Measurements from ENCODE around the gene AKAP13.

DNA sequence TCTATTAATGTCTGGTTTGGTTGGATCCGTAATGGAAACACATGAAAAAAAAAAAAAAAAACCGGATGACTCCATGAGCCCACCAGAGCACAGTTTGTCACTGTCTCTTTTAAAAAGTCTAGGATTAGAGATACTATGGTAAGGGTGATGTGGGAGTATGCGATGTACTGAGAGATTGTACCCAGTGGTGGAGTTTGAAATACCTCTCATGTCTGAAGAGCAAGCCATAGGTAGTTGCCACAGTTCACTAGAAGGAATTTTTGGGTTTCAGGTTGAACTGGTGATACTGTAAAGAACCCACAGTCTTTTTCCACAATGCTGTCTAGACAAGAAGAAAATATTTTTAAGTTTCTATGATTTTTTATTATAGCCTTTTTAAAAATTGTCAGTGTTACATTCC, 281.5 kb downstream of the AKAP13 start:
- TF ChIP-seq POLR2A (IDR thresholded peaks at IDR 0.05), result no peak
- TF ChIP-seq, protein P1, sequence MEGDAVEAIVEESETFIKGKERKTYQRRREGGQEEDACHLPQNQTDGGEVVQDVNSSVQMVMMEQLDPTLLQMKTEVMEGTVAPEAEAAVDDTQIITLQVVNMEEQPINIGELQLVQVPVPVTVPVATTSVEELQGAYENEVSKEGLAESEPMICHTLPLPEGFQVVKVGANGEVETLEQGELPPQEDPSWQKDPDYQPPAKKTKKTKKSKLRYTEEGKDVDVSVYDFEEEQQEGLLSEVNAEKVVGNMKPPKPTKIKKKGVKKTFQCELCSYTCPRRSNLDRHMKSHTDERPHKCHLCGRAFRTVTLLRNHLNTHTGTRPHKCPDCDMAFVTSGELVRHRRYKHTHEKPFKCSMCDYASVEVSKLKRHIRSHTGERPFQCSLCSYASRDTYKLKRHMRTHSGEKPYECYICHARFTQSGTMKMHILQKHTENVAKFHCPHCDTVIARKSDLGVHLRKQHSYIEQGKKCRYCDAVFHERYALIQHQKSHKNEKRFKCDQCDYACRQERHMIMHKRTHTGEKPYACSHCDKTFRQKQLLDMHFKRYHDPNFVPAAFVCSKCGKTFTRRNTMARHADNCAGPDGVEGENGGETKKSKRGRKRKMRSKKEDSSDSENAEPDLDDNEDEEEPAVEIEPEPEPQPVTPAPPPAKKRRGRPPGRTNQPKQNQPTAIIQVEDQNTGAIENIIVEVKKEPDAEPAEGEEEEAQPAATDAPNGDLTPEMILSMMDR (IDR thresholded peaks at IDR 0.05), result no peak
